CD4-positive, alpha-beta memory T cell (primary cell): Measurements from ENCODE around the gene PITPNM1. TPM values are rescaled to one million over a fixed set of nuclear protein-coding genes. Genes with fewer than 3 reads are reported as not detected.
"Not testable (repeated sequence)": the region's sequence is repeated elsewhere in the genome, so short reads cannot be mapped to it uniquely, and the experiment has no call there.

Experiments used
- CTCF ChIA-PET: fragments of 350-600 bp; sonication (Branson Sonifier 250); formaldehyde crosslinking; loops from one replicate; lab custom pipeline; 2021; ENCODE audit warnings: inconsistent platforms; ENCODE audit not compliant: partially characterized antibody; lab: Charles Lee
- POLR2A ChIA-PET: fragments of 350-600 bp; sonication (Branson Sonifier 250); formaldehyde crosslinking; loops from one replicate; lab custom pipeline; 2021; ENCODE audit not compliant: partially characterized antibody; lab: Charles Lee
- DNase-seq, 5 donors: peaks; one replicate each; pipeline versions ENCODE4 v3.0.0 to v3.0.0-alpha.2; 2020 to 2022; ENCODE audit warnings: mixed read lengths in 1 of 5
- H3K27ac ChIP-seq: one replicate; pipeline ENCODE4 v1.7.0; 2013; ENCODE audit warnings: low read depth, low read length
- H3K27me3 ChIP-seq: 2 replicates; pipeline ENCODE4 v1.7.0; 2013; ENCODE audit warnings: mild to moderate bottlenecking, low read length, moderate library complexity; ENCODE audit not compliant: insufficient read depth
- H3K36me3 ChIP-seq: 2 replicates; pipeline ENCODE4 v1.7.0; 2013; ENCODE audit warnings: mild to moderate bottlenecking, low read length, moderate library complexity; ENCODE audit not compliant: insufficient read depth
- H3K4me1 ChIP-seq: 2 replicates; pipeline ENCODE4 v1.7.0; 2013; ENCODE audit warnings: mild to moderate bottlenecking, low read length, moderate library complexity; ENCODE audit not compliant: insufficient read depth
- H3K4me3 ChIP-seq, 2 donors: one replicate each; pipeline ENCODE4 v1.7.0; 2013; ENCODE audit warnings: low read length in 2 of 2, mild to moderate bottlenecking in 1 of 2
- H3K9me3 ChIP-seq, 2 donors: one replicate each; pipeline ENCODE4 v1.7.0; 2013; ENCODE audit warnings: low read length in 2 of 2, control low read depth in 1 of 2; ENCODE audit not compliant: control insufficient read depth in 1 of 2
- H3K27ac Mint-ChIP-seq, 7 donors: one replicate each; pipeline ENCODE4 v1.8.0; 2020 to 2021; ENCODE audit warnings: mixed read lengths in 7 of 7, mild to moderate bottlenecking in 6 of 7, inconsistent platforms in 3 of 7, moderate library complexity in 3 of 7
- H3K27me3 Mint-ChIP-seq, 2 donors: one replicate each; pipeline ENCODE4 v1.8.0; 2020 to 2021; ENCODE audit warnings: mixed read lengths in 2 of 2
- H3K36me3 Mint-ChIP-seq, 2 donors: one replicate each; pipeline ENCODE4 v1.8.0; 2020 to 2021; ENCODE audit warnings: mixed read lengths in 2 of 2, inconsistent platforms in 1 of 2, mild to moderate bottlenecking in 1 of 2
- H3K4me1 Mint-ChIP-seq, 4 donors: one replicate each; pipeline ENCODE4 v1.8.0; 2020 to 2021; ENCODE audit warnings: mixed read lengths in 4 of 4, mild to moderate bottlenecking in 1 of 4
- H3K4me3 Mint-ChIP-seq, 8 donors: one replicate each; pipeline ENCODE4 v1.8.0; 2020 to 2021; ENCODE audit warnings: mixed read lengths in 8 of 8, mild to moderate bottlenecking in 7 of 8, moderate library complexity in 6 of 8, inconsistent platforms in 3 of 8
- H3K9me3 Mint-ChIP-seq, 8 donors: one replicate each; pipeline ENCODE4 v1.8.0; 2020 to 2021; ENCODE audit warnings: mixed read lengths in 8 of 8, mild to moderate bottlenecking in 5 of 8, inconsistent platforms in 3 of 8, moderate library complexity in 1 of 8
- intact Hi-C: fragments of 100-400 bp; cut with micrococcal nuclease; formaldehyde crosslinking; loops from one replicate; pipeline ENCODE4 v1.15.1; 2023
- polyA plus RNA-seq, 2 donors: library from polyadenylated mRNA; unstranded; fragments of 300-500 nt; fragmentation: Illumina TruSeq; gene quantifications; one replicate each; pipeline ENCODE4 v1.2.3, GENCODE V29; 2021
- total RNA-seq, 2 experiments: library from RNA; stranded (reverse); gene quantifications; one replicate each; pipeline ENCODE4 v1.2.3, GENCODE V29; 2021

Gene PITPNM1
- total and polyA plus RNA-seq, 4 experiments from 2014 or later, result 15.0 to 143 (median 90.1) TPM

DNA sequence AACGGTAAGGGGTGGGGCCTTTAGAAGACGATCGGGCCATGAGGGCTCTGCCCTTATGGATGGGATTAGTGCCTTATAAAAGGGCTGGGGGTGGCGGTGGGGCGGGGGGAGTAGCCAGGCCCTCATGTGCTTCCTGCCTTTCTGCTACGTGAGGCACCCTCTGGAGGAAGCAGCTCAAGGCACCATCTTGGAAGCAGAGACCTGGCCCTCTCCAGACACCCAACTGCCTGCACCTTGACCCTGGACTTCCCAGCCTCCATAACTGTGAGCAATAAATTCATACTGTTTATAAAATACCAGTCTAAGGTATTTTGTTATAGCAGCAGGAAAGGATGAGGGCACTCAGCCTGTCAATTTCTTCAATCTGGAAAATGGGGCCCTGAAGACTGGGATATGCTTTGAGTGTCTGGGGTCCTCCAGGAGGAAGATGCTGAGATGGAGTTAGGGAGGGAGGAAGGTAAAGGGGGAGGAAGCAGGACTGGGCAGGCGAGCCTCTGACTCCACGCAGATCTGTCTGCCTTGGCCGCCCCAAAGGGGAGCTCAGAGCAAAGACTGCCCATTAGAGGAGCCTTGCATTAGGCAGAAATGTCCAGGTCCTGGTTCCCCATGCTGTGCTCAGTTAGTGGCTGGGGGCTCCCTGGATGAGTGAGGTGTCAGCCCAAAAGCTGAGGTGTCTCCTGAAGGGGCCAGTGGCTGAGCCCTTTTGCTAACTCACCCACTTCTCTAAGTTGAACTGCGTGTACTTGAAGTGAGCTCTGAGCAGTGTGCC is 12.8 kb upstream of the PITPNM1 start:
- no peak for DNase-seq
- intact Hi-C loops, result no loop called here
- H3K36me3 Mint-ChIP-seq, result no peaks in the 10 kb centered on the region
- POLR2A ChIA-PET, result no interaction called here
- H3K9me3 ChIP-seq, result no peaks in the 10 kb centered on the region
- H3K27me3 ChIP-seq, result no peaks in the 10 kb centered on the region
- no peaks in the 10 kb centered on the region for H3K9me3 Mint-ChIP-seq
- peaks cover under 1 to 8% of the 10 kb centered on the region in 2 donors for H3K27me3 Mint-ChIP-seq
- H3K27ac Mint-ChIP-seq, result no peak overlapping the region
- H3K4me1 ChIP-seq, result no peaks in the 10 kb centered on the region
- CTCF ChIA-PET, result no interaction called here
- H3K27ac ChIP-seq, result no peak overlapping the region
- no peaks in the 10 kb centered on the region for H3K4me1 Mint-ChIP-seq
- H3K36me3 ChIP-seq, result no peaks in the 10 kb centered on the region
- no peak overlapping the region for H3K4me3 Mint-ChIP-seq
- no peak overlapping the region for H3K4me3 ChIP-seq

DNA sequence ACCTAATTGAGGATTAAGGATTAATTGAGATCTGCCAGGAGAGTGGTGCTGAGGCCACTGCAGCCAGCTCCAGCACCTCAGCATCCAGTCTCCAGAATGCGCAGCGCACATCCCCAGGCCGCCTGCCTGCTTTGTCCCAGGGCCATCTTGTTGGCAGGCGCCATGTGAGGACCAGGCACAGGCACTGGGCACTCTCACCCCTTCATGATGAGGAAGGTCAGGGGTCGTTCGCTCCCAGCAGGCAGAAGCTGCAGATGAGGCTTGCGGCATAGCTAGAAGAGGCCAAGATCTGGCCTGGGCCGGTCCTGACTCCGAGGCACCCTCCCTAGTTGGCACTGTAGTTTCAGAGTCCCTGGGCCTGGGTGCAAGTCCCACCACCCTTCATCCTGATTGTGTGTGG is 11.6 kb upstream of the PITPNM1 start:
- H3K27ac ChIP-seq, result no peak overlapping the region
- Mint-ChIP-seq H3K27me3 (peaks cover 2 to 9% of the 10 kb centered on the region in 2 donors), H3K4me3 (no peak overlapping the region), H3K36me3 (no peaks in the 10 kb centered on the region), H3K27ac (no peak overlapping the region), H3K9me3 (no peaks in the 10 kb centered on the region), H3K4me1 (no peaks in the 10 kb centered on the region)
- H3K4me3 ChIP-seq, result no peak overlapping the region
- no peaks in the 10 kb centered on the region for H3K4me1 ChIP-seq
- CTCF ChIA-PET, result no interaction called here
- no peak for DNase-seq
- no peaks in the 10 kb centered on the region for H3K9me3 ChIP-seq
- POLR2A ChIA-PET, result no interaction called here
- intact Hi-C loops, result no loop called here
- H3K27me3 ChIP-seq, result no peaks in the 10 kb centered on the region
- H3K36me3 ChIP-seq, result no peaks in the 10 kb centered on the region

DNA sequence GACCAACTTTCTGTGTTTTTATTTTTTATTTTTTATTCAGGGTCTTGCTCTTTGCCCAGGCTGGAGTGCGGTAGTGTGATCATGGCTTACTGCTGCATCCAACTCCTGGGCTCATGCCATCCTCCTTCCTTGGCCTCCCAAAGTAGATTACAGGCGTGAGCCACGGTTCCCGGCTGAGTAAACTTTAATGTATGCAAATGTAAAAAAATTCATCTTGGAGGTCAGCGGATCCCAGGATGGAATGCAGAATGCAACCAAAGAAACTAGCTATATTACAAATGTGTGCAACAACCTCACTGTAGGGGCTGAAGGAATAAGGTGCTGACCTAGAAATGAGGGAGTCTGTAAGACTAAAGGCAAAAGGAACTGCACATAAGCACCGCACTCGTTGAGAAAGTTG is 9.0 kb upstream of the PITPNM1 start:
- Histone ChIP-seq H3K4me1 (peaks cover 1% of the 10 kb centered on the region), H3K9me3 (no peaks in the 10 kb centered on the region), H3K4me3 (no peak overlapping the region), H3K36me3 (no peaks in the 10 kb centered on the region), H3K27me3 (no peaks in the 10 kb centered on the region), H3K27ac (no peak overlapping the region)
- intact Hi-C loops, result no loop called here
- Mint-ChIP-seq H3K4me3 (no peak overlapping the region), H3K9me3 (no peaks in the 10 kb centered on the region), H3K36me3 (no peaks in the 10 kb centered on the region), H3K27me3 (peaks cover 3 to 11% of the 10 kb centered on the region in 2 donors), H3K4me1 (peaks cover under 1 to 3% (median 2%) of the 10 kb centered on the region in 4 donors), H3K27ac (no peak overlapping the region)
- no peak for DNase-seq
- POLR2A ChIA-PET, result no interaction called here
- CTCF ChIA-PET, result no interaction called here

DNA sequence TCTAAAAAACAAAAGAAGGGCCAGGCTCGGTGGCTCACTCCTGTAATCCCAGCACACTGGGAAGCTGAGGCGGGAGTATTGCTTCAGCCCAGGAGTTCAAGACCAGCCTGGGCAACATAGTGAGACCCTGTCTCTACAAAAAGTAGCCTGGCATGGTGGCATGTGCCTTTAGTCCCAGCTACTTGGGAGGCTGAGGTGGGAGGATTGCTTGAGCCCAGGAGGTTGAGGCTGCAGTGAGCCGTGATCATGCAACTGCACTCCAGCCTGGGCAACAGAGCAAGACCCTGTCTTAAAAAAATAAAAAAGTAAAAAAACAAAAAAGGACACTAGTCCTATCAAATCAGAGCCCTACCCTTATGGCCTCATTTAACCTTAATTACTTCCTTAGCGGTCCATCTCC is 6.4 kb upstream of the PITPNM1 start:
- peaks cover 19% of the 10 kb centered on the region for H3K4me1 ChIP-seq
- H3K9me3 ChIP-seq, H3K4me3 ChIP-seq, intact Hi-C loops, POLR2A ChIA-PET, H3K4me3 Mint-ChIP-seq, H3K27ac Mint-ChIP-seq, H3K9me3 Mint-ChIP-seq, CTCF ChIA-PET, DNase-seq, H3K36me3 Mint-ChIP-seq, H3K36me3 ChIP-seq, H3K27ac ChIP-seq, H3K27me3 ChIP-seq: not testable (repeated sequence)
- Mint-ChIP-seq H3K27me3 (peaks cover 3 to 11% of the 10 kb centered on the region in 2 donors), H3K4me1 (peaks cover 12 to 28% (median 18%) of the 10 kb centered on the region in 4 donors)

DNA sequence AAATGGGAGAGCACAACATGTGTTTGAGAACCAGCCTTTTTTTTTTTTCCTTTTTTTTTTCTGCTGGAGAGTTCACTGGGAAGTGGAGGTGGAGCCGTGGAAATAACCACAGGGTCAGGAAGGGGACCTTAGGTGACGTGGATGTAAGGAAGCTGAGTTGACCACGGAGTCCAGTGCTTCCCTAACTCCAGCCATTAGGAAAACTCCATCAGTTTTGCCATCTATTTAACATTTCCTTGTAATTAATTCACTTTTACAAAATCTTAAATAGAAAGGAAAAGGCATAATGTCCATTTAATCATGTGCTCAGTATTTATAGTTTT is 4.8 kb upstream of the PITPNM1 start:
- H3K4me1 Mint-ChIP-seq, result peaks cover 18 to 42% (median 27%) of the 10 kb centered on the region in 4 donors
- H3K27ac Mint-ChIP-seq, result peak overlapping the region in 5 of 7 donors; percentile 24 to 99 (median 81)

DNA sequence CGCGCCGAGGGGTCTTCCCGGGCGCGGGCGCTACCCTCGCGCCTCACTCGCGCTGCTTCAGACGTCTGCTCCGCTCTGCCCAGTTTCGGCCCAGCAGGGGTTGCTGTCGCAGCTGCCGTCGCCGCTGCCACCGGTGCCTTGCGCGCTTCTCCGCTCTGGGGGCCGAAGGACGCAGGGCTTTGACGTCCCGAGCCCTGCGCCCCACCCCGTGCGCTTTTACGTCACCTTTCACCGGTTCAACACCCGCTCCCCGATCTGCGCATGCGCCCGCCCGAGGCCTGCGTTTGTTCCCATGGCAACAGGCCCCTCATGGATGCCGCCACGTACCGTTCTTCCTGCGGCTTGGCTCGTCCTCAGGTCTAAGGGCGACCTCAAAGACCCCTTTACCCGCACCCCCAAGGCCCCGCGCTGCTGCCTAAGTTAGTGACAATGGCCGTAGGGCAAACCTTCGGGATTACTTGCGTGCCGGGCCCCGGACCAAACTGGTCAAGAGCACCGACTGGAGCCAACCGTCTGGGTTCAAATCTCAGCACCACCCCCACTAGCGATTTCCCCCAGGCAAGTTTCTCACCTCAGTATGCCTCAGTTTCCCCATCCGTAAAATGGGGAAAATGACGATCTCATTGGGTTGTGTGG is 3.4 kb upstream of the PITPNM1 start:
- DNase-seq, result peak; percentile 98 to 100 (median 99)
- Histone ChIP-seq H3K36me3 (peaks cover 8% of the 10 kb centered on the region), H3K27me3 (no peaks in the 10 kb centered on the region), H3K27ac (peak overlapping the region; percentile 93), H3K4me3 (peak overlapping the region; percentile 77 to 79), H3K9me3 (no peaks in the 10 kb centered on the region), H3K4me1 (peaks cover 38% of the 10 kb centered on the region)
- H3K27me3 Mint-ChIP-seq, result peaks cover 3 to 5% of the 10 kb centered on the region in 2 donors
- intact Hi-C loops, result loop anchor here (1.0 to 5.0 kb wide), 6 partner anchors 44 to 268 kb away; partner anchors contain the start of genes NDUFV1, POLD4 and PPP1CA
- peaks cover 18 to 48% (median 28%) of the 10 kb centered on the region in 4 donors for H3K4me1 Mint-ChIP-seq
- H3K4me3 Mint-ChIP-seq, result peak overlapping the region; percentile 88 to 98 (median 90)
- CTCF ChIA-PET, result no interaction called here
- peaks cover 0 to 2% (median 0%) of the 10 kb centered on the region in 8 donors for H3K9me3 Mint-ChIP-seq
- H3K36me3 Mint-ChIP-seq, result peaks cover 0 to 20% of the 10 kb centered on the region in 2 donors
- H3K27ac Mint-ChIP-seq, result peak overlapping the region; percentile 97 to 99 (median 99)
- POLR2A ChIA-PET, result interaction anchor here (0.6 to 2.1 kb wide), 17 partner anchors 24 to 157 kb away, joined by 3 to 26 read pairs (median 4); partner anchors contain the start of genes AIP, PPP1CA, PTPRCAP and RAD9A

More for the DNA sequence above, 4.8 kb upstream of the PITPNM1 start:
- CTCF ChIA-PET, result no interaction called here
- intact Hi-C loops, result no loop called here
- Mint-ChIP-seq H3K27me3 (peaks cover 3 to 11% of the 10 kb centered on the region in 2 donors), H3K9me3 (peaks cover 0 to 2% (median 0%) of the 10 kb centered on the region in 8 donors), H3K36me3 (peaks cover 0 to 16% of the 10 kb centered on the region in 2 donors), H3K4me3 (peak overlapping the region in 5 of 8 donors; percentile 53 to 98 (median 89))
- peaks cover 8% of the 10 kb centered on the region for H3K36me3 ChIP-seq
- no peak overlapping the region for H3K4me3 ChIP-seq
- H3K9me3 ChIP-seq, result no peaks in the 10 kb centered on the region
- no peak for DNase-seq
- H3K27me3 ChIP-seq, result no peaks in the 10 kb centered on the region
- no peak overlapping the region for H3K27ac ChIP-seq
- H3K4me1 ChIP-seq, result peaks cover 33% of the 10 kb centered on the region
- POLR2A ChIA-PET, result no interaction called here

DNA sequence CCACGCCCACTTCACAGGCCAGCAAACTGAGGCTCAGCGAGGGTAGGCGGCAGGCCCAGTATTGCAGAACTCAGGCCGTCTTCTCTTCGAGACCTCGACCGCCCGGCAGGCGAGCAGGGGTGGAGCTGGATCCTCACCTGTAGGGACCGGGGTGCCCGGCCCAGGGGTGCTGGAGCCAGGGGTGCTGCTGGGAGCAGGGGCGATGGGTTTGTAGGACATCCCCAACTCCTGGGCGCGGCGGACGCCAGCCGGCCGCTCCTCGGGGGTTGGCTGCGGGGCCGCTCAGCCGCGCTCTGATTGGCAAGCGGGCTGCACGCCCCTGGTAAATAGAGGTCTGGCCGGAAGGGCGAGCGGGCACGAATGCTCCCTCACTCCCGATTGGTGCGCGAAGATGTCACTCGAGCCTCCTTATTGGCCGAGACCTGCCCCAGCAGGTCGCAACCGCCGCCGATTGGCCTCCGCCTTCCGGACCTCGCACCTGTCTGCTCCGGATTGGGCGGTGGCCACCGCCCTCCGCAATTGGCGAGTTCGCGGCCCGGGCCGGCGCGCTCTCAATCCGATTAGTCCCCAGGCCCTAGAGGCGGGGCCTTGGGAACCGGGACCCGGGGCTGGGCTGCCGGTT is 2.8 kb upstream of the PITPNM1 start, which contains the start of gene CDK2AP2:
CDK2AP2 (minus strand) TSS at position 299 of the 622 bp plus-strand sequence; CDS start at position 219, 80 bp downstream.
- H3K36me3 Mint-ChIP-seq, result peaks cover 0 to 22% of the 10 kb centered on the region in 2 donors
- peaks cover 3% of the 10 kb centered on the region in 2 donors for H3K27me3 Mint-ChIP-seq
- peaks cover 0 to 2% (median 0%) of the 10 kb centered on the region in 8 donors for H3K9me3 Mint-ChIP-seq
- H3K27me3 ChIP-seq, result no peaks in the 10 kb centered on the region
- H3K4me3 Mint-ChIP-seq, result peak within 1 kb of the TSS; percentile 88 to 98 (median 90)
- peak within 1 kb of the TSS; percentile 97 to 99 (median 99) for H3K27ac Mint-ChIP-seq
- ChIA-PET POLR2A (interaction anchor here (0.7 to 2.1 kb wide), 20 partner anchors 23 to 156 kb away, joined by 3 to 26 read pairs (median 4); partner anchors contain the start of genes AIP, POLD4, PPP1CA and PTPRCAP), CTCF (no interaction called here)
- peaks cover 20 to 55% (median 33%) of the 10 kb centered on the region in 4 donors for H3K4me1 Mint-ChIP-seq
- H3K4me1 ChIP-seq, result peaks cover 44% of the 10 kb centered on the region
- intact Hi-C loops, result loop anchor here (1.0 to 5.0 kb wide), 7 partner anchors 44 to 267 kb away; partner anchors contain the start of genes NDUFV1, POLD4 and PPP1CA
- peak within 1 kb of the TSS; percentile 93 for H3K27ac ChIP-seq
- H3K36me3 ChIP-seq, result peaks cover 8% of the 10 kb centered on the region
- no peaks in the 10 kb centered on the region for H3K9me3 ChIP-seq
- DNase-seq, result peak; percentile 96 to 98 (median 97)
- peak within 1 kb of the TSS; percentile 77 to 79 for H3K4me3 ChIP-seq
